ENCODE measurements around the gene DAP.

The DAP gene

GRCh38 chr5:10709409-10709808 is 51.6 kb downstream of the DAP start:
- DNase-seq (ENCODE audit: low spot score): no peak

- no peak for DNase-seq (ENCODE audit: low spot score)
These were observed 52.7 kb downstream of the DAP start for GRCh38 chr5:10708189-10708944.

- DNase-seq (ENCODE audit: low spot score): no peak
These were observed 53.6 kb downstream of the DAP start for GRCh38 chr5:10707198-10708142.

- no peak for DNase-seq (ENCODE audit: low spot score)
These were observed 54.7 kb downstream of the DAP start for GRCh38 chr5:10706326-10706725.

- no peak for DNase-seq (ENCODE audit: low spot score)
These were observed 55.3 kb downstream of the DAP start for GRCh38 chr5:10705747-10706146.

GRCh38 chr5:10704949-10705621 is 55.9 kb downstream of the DAP start:
- no peak for DNase-seq (ENCODE audit: low spot score)

- DNase-seq (ENCODE audit: low spot score): no peak
These were observed 57.4 kb downstream of the DAP start for GRCh38 chr5:10703676-10704075.

- DNase-seq (ENCODE audit: low spot score): no peak
These were observed 58.0 kb downstream of the DAP start for GRCh38 chr5:10702911-10703491.

GRCh38 chr5:10702040-10702629 is 58.9 kb downstream of the DAP start:
- DNase-seq (ENCODE audit: low spot score): no peak

GRCh38 chr5:10701567-10702039 is 59.4 kb downstream of the DAP start:
- no peak for DNase-seq (ENCODE audit: low spot score)

GRCh38 chr5:10700516-10700915 is 60.5 kb downstream of the DAP start:
- no peak for DNase-seq (ENCODE audit: low spot score)

GRCh38 chr5:10699987-10700386 is 61.0 kb downstream of the DAP start:
- no peak for DNase-seq (ENCODE audit: low spot score)

- DNase-seq (ENCODE audit: low spot score): no peak
These were observed 61.7 kb downstream of the DAP start for GRCh38 chr5:10699281-10699874.

- no peak for DNase-seq (ENCODE audit: low spot score)
These were observed 65.1 kb downstream of the DAP start for GRCh38 chr5:10695759-10696543.

GRCh38 chr5:10695055-10695649 is 65.9 kb downstream of the DAP start:
- peak; percentile 62 for DNase-seq (ENCODE audit: low spot score)

- no peak for DNase-seq (ENCODE audit: low spot score)
These were observed 68.9 kb downstream of the DAP start for GRCh38 chr5:10691826-10692785.

- DNase-seq (ENCODE audit: low spot score): no peak
These were observed 70.3 kb downstream of the DAP start for GRCh38 chr5:10690460-10691440.

All from putamen (tissue), 1 donor.